ENCODE measurements around the gene GMNN. TPM values are rescaled to one million over a fixed set of nuclear protein-coding genes. Genes with fewer than 3 reads are reported as not detected.
A peak's percentile ranks its signal among the peaks of the same experiment; 100 is the strongest.

The GMNN gene
- total and polyA plus RNA-seq, 2 experiments from 2014 or later = 88.2 to 202 TPM

DNA sequence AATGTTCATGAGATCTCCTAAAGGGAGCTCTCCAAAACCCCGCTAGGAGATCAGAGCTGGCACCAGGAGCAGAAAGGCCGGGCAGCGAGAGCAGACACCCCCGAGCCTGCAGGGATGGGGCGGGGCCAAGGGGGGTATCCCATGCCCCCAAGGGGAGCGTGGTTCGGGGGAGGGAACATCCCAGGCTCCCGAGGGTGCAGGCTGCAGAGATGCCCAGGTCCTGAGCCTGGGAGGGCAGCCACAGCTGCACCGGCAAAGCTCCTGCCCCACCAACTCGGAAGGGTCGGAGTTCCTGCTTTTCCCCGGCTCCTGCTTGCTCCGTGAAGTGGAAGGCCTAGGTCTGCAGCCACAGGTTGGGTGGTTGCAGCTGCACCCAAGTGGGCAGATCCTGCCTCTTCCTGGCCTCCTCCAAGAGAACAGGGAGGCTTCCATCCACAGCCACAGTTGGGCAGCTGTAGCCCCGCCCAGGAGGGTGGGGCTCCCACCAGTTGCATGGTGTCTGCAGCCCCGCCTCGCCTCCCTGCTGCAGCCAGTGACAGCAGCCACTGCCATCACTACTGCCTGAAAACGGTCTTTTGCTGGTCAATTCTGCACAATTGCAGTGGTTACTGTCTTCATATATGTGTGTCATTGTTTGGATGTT is 13.4 kb upstream of the GMNN start:
- H3F3A ChIP-seq (replicated peaks; ENCODE audit: low read depth) = no peaks in the 10 kb centered on the region
- no peaks in the 10 kb centered on the region for H3K9me3 Mint-ChIP-seq
- peaks cover 4% of the 10 kb centered on the region for H3K9me2 ChIP-seq (ENCODE audit: insufficient read depth)
- peaks cover 2% of the 10 kb centered on the region for H3K27me3 Mint-ChIP-seq (ENCODE audit: insufficient read depth, low read depth, poor library complexity)
- H3K4me1 ChIP-seq (ENCODE audit: insufficient read depth) = peaks cover 4% of the 10 kb centered on the region; the same call in 1 of the 2 replicates
- peaks cover 5% of the 10 kb centered on the region; the same call in 2 of the 3 replicates for H3K4me1 Mint-ChIP-seq
- ATAC-seq (peak; percentile 99), DNase-seq (ENCODE audit: low spot score) (peak; percentile 54)
- no peak overlapping the region for H3K4me2 ChIP-seq
- H3K36me3 ChIP-seq (ENCODE audit: insufficient read depth) = no peaks in the 10 kb centered on the region
- no peak overlapping the region for H3K27ac ChIP-seq (ENCODE audit: low read depth)
- no peaks in the 10 kb centered on the region for H3K27me3 ChIP-seq (ENCODE audit: insufficient read depth)
- H3K4me3 Mint-ChIP-seq = no peak overlapping the region; the same call in 2 of the 3 replicates
- H3K36me3 Mint-ChIP-seq (ENCODE audit: low read depth) = no peaks in the 10 kb centered on the region; the same call in 2 of the 3 replicates
- no peak overlapping the region for H3K27ac Mint-ChIP-seq
- TF ChIP-seq JUNB (IDR thresholded peaks at IDR 0.05; ENCODE audit: unreplicated experiment) (no peak), EZH2phosphoT487 (IDR thresholded peaks at IDR 0.05; ENCODE audit: unreplicated experiment) (no peak), ETS1 (IDR thresholded peaks at IDR 0.05) (no peak), ZNF114 (CRISPR knock-in tag; IDR thresholded peaks at IDR 0.05) (no peak), CREB1 (CRISPR knock-in tag; IDR thresholded peaks at IDR 0.05; ENCODE audit: low read depth) (no peak), EZH2 (IDR thresholded peaks at IDR 0.05; ENCODE audit: low read depth, unreplicated experiment) (no peak), NANOG (IDR thresholded peaks at IDR 0.05; ENCODE audit: borderline replicate concordance) (no peak), POLR2AphosphoS5 (IDR thresholded peaks at IDR 0.05; ENCODE audit: low read depth) (no peak), STAT1 (IDR thresholded peaks at IDR 0.05; ENCODE audit: unreplicated experiment) (no peak), ZNF331 (CRISPR knock-in tag; IDR thresholded peaks at IDR 0.05; ENCODE audit: low read depth) (no peak)
- TF ChIP-seq, protein P1, sequence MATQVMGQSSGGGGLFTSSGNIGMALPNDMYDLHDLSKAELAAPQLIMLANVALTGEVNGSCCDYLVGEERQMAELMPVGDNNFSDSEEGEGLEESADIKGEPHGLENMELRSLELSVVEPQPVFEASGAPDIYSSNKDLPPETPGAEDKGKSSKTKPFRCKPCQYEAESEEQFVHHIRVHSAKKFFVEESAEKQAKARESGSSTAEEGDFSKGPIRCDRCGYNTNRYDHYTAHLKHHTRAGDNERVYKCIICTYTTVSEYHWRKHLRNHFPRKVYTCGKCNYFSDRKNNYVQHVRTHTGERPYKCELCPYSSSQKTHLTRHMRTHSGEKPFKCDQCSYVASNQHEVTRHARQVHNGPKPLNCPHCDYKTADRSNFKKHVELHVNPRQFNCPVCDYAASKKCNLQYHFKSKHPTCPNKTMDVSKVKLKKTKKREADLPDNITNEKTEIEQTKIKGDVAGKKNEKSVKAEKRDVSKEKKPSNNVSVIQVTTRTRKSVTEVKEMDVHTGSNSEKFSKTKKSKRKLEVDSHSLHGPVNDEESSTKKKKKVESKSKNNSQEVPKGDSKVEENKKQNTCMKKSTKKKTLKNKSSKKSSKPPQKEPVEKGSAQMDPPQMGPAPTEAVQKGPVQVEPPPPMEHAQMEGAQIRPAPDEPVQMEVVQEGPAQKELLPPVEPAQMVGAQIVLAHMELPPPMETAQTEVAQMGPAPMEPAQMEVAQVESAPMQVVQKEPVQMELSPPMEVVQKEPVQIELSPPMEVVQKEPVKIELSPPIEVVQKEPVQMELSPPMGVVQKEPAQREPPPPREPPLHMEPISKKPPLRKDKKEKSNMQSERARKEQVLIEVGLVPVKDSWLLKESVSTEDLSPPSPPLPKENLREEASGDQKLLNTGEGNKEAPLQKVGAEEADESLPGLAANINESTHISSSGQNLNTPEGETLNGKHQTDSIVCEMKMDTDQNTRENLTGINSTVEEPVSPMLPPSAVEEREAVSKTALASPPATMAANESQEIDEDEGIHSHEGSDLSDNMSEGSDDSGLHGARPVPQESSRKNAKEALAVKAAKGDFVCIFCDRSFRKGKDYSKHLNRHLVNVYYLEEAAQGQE (IDR thresholded peaks at IDR 0.05; ENCODE audit: unreplicated experiment) = no peak
- TF ChIP-seq, protein P2, sequence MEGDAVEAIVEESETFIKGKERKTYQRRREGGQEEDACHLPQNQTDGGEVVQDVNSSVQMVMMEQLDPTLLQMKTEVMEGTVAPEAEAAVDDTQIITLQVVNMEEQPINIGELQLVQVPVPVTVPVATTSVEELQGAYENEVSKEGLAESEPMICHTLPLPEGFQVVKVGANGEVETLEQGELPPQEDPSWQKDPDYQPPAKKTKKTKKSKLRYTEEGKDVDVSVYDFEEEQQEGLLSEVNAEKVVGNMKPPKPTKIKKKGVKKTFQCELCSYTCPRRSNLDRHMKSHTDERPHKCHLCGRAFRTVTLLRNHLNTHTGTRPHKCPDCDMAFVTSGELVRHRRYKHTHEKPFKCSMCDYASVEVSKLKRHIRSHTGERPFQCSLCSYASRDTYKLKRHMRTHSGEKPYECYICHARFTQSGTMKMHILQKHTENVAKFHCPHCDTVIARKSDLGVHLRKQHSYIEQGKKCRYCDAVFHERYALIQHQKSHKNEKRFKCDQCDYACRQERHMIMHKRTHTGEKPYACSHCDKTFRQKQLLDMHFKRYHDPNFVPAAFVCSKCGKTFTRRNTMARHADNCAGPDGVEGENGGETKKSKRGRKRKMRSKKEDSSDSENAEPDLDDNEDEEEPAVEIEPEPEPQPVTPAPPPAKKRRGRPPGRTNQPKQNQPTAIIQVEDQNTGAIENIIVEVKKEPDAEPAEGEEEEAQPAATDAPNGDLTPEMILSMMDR (conservative IDR thresholded peaks at IDR 0.05; ENCODE audit: low read depth in 2 of 2) = no peak
- TF ChIP-seq, protein P3, sequence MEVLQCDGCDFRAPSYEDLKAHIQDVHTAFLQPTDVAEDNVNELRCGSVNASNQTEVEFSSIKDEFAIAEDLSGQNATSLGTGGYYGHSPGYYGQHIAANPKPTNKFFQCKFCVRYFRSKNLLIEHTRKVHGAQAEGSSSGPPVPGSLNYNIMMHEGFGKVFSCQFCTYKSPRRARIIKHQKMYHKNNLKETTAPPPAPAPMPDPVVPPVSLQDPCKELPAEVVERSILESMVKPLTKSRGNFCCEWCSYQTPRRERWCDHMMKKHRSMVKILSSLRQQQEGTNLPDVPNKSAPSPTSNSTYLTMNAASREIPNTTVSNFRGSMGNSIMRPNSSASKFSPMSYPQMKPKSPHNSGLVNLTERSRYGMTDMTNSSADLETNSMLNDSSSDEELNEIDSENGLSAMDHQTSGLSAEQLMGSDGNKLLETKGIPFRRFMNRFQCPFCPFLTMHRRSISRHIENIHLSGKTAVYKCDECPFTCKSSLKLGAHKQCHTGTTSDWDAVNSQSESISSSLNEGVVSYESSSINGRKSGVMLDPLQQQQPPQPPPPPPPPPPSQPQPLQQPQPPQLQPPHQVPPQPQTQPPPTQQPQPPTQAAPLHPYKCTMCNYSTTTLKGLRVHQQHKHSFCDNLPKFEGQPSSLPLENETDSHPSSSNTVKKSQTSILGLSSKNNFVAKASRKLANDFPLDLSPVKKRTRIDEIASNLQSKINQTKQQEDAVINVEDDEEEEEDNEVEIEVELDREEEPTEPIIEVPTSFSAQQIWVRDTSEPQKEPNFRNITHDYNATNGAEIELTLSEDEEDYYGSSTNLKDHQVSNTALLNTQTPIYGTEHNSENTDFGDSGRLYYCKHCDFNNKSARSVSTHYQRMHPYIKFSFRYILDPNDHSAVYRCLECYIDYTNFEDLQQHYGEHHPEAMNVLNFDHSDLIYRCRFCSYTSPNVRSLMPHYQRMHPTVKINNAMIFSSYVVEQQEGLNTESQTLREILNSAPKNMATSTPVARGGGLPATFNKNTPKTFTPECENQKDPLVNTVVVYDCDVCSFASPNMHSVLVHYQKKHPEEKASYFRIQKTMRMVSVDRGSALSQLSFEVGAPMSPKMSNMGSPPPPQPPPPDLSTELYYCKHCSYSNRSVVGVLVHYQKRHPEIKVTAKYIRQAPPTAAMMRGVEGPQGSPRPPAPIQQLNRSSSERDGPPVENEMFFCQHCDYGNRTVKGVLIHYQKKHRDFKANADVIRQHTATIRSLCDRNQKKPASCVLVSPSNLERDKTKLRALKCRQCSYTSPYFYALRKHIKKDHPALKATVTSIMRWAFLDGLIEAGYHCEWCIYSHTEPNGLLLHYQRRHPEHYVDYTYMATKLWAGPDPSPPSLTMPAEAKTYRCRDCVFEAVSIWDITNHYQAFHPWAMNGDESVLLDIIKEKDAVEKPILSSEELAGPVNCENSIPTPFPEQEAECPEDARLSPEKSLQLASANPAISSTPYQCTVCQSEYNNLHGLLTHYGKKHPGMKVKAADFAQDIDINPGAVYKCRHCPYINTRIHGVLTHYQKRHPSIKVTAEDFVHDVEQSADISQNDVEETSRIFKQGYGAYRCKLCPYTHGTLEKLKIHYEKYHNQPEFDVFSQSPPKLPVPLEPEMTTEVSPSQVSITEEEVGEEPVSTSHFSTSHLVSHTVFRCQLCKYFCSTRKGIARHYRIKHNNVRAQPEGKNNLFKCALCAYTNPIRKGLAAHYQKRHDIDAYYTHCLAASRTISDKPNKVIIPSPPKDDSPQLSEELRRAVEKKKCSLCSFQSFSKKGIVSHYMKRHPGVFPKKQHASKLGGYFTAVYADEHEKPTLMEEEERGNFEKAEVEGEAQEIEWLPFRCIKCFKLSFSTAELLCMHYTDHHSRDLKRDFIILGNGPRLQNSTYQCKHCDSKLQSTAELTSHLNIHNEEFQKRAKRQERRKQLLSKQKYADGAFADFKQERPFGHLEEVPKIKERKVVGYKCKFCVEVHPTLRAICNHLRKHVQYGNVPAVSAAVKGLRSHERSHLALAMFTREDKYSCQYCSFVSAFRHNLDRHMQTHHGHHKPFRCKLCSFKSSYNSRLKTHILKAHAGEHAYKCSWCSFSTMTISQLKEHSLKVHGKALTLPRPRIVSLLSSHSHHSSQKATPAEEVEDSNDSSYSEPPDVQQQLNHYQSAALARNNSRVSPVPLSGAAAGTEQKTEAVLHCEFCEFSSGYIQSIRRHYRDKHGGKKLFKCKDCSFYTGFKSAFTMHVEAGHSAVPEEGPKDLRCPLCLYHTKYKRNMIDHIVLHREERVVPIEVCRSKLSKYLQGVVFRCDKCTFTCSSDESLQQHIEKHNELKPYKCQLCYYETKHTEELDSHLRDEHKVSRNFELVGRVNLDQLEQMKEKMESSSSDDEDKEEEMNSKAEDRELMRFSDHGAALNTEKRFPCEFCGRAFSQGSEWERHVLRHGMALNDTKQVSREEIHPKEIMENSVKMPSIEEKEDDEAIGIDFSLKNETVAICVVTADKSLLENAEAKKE (CRISPR knock-in tag; IDR thresholded peaks at IDR 0.05) = no peak
- H3K4me3 ChIP-seq = no peak overlapping the region
- H2AFZ ChIP-seq = peak overlapping the region; percentile 85
- H3K79me2 ChIP-seq (replicated peaks; ENCODE audit: insufficient read depth) = no peaks in the 10 kb centered on the region
- H4K20me1 ChIP-seq (replicated peaks; ENCODE audit: insufficient read depth) = no peaks in the 10 kb centered on the region
